Panc1 (cell line): ENCODE measurements around the gene KRTAP3-1. TPM values are rescaled to one million over a fixed set of nuclear protein-coding genes. Genes with fewer than 3 reads are reported as not detected.

Source experiments
- ATAC-seq: fragments of 200-7000 bp; cut with Tn5 transposase; 2 replicates; pipeline ENCODE4 v1.9.1; 2020; ENCODE audit warnings: mild to moderate bottlenecking, moderate library complexity
- BruUV-seq: library from RNA; stranded (reverse); fragments of 400-500 nt; replicated peaks from 2 replicates; lab custom pipeline; 2021; lab: Mats Ljungman, UMichigan
- CTCF ChIA-PET: fragments of 300-600 bp; sonication (Branson Sonifier 250); formaldehyde crosslinking; loops from one replicate; lab custom pipeline; 2022; ENCODE audit warnings: antibody characterized with exemption; lab: Charles Lee
- POLR2A ChIA-PET: fragments of 300-600 bp; sonication (Branson Sonifier 250); formaldehyde crosslinking; loops from one replicate; lab custom pipeline; 2022; ENCODE audit warnings: antibody characterized with exemption; lab: Charles Lee
- DNase-seq: peaks from one replicate; pipeline ENCODE4 v3.0.0-alpha.2; 2010; ENCODE audit warnings: low read depth, low spot score
- H3K27ac ChIP-seq: 2 replicates; pipeline ENCODE4 v1.5.1; 2011; ENCODE audit warnings: mild to moderate bottlenecking, low read length, inconsistent platforms
- H3K27me3 ChIP-seq: fragments of 200-500 bp; sonication (Bioruptor generic); 2 replicates; pipeline ENCODE4 v1.6.0; 2014; ENCODE audit warnings: low read length, inconsistent platforms; ENCODE audit not compliant: control insufficient read depth, insufficient read depth
- H3K36me3 ChIP-seq: fragments of 200-500 bp; sonication (Bioruptor generic); 2 replicates; pipeline ENCODE4 v1.5.1; 2014; ENCODE audit warnings: inconsistent platforms, mild to moderate bottlenecking, low read length, moderate library complexity; ENCODE audit not compliant: control insufficient read depth, insufficient read depth
- H3K4me1 ChIP-seq: 2 replicates; pipeline ENCODE4 v1.5.1; 2011; ENCODE audit warnings: inconsistent platforms, mild to moderate bottlenecking, low read length, moderate library complexity; ENCODE audit not compliant: control insufficient read depth, insufficient read depth
- H3K4me3 ChIP-seq, 2 experiments: 2 replicates each; pipeline ENCODE4 v1.5.1; 2011 to 2012; ENCODE audit warnings: low read depth in 2 of 2, low read length in 2 of 2, mild to moderate bottlenecking in 2 of 2, inconsistent platforms in 1 of 2, moderate library complexity in 1 of 2
- H3K9me3 ChIP-seq: fragments of 200-500 bp; sonication (Bioruptor generic); 2 replicates; pipeline ENCODE4 v1.5.1; 2014; ENCODE audit warnings: low read depth, mild to moderate bottlenecking, inconsistent platforms, low read length, moderate library complexity; ENCODE audit not compliant: control insufficient read depth, insufficient read depth
- POLR2AphosphoS5 ChIP-seq: IDR thresholded peaks from 2 replicates; pipeline ENCODE4 v1.6.1; 2012; ENCODE audit warnings: mild to moderate bottlenecking, low read depth, low read length, moderate library complexity
- SIN3A ChIP-seq: IDR thresholded peaks from 2 replicates; pipeline ENCODE4 v1.6.1; 2012; ENCODE audit warnings: low read depth, mild to moderate bottlenecking, low read length, moderate library complexity, borderline replicate concordance; ENCODE audit not compliant: insufficient read depth
- TCF7L2 ChIP-seq: IDR thresholded peaks from 2 replicates; pipeline ENCODE4 v1.6.1; 2011; ENCODE audit warnings: mild to moderate bottlenecking, low read depth, low read length, inconsistent platforms
- in situ Hi-C: cut with HindIII; loops from 2 replicates; pipeline ENCODE4 v1.10.0; 2016; ENCODE audit warnings: low sequenced_read_pairs, low pct_unique_long_range_greater_than_20kb
- intact Hi-C: fragments of 100-400 bp; cut with micrococcal nuclease; formaldehyde crosslinking; loops from one replicate; pipeline ENCODE4 v1.10.0; 2022; ENCODE audit not compliant: unreplicated experiment
- total RNA-seq: library from RNA; stranded (reverse); gene quantifications from one replicate; pipeline ENCODE4 v1.2.1, GENCODE V29; 2021; ENCODE audit not compliant: unreplicated experiment
- TF ChIP-seq, protein P1 (sequence below), 2 experiments: IDR thresholded peaks; 2 replicates each; pipeline ENCODE4 v1.6.1; 2011 to 2012; ENCODE audit warnings: low read depth in 2 of 2, control low read depth in 1 of 2, low read length in 1 of 2, mild to moderate bottlenecking in 1 of 2, moderate library complexity in 1 of 2; ENCODE audit not compliant: insufficient read depth in 1 of 2
- TF ChIP-seq, protein P2 (sequence below): fragments of 450-650 bp; IDR thresholded peaks from 2 replicates; pipeline ENCODE4 v1.5.1; 2017; ENCODE audit warnings: mild to moderate bottlenecking

The KRTAP3-1 gene
- total RNA-seq, 1 experiment from 2014 or later: not detected

DNA sequence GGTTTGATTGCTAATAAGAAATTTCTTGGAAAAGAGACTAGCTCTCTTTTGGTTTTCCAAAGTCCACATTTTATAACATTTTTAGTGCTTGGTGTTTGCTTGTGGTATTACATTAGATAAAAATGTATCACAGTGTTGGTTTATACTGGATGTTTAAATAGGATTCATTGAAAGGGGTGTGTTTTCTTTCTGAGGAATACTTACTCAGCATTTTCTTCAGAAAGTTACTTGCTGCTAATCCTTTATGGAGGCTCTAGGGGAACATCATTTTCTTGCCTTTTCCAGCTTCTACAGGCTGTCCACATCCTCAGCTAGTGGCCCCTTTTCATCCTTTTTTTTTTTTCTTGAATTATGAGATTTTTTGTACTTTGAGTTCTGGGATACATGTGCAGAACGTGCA is 41.3 kb downstream of the KRTAP3-1 start:
- Histone ChIP-seq H3K36me3 (no peaks in the 10 kb centered on the region), H3K9me3 (no peaks in the 10 kb centered on the region), H3K4me1 (no peaks in the 10 kb centered on the region), H3K27me3 (no peaks in the 10 kb centered on the region), H3K4me3 (no peak overlapping the region), H3K27ac (no peak overlapping the region)
- ChIA-PET CTCF (no interaction called here), POLR2A (interaction anchor here (0.6 kb wide), 1 partner anchor 261 kb away, joined by 3 read pairs; no protein-coding TSS in a partner anchor)
- DNase-seq (no peak), ATAC-seq (no peak)
- intact Hi-C loops (no loop called here), in situ Hi-C loops (no loop called here)
- BruUV-seq: no TSS peak
- no peak for TF ChIP-seq TCF7L2
- TF ChIP-seq, protein P1, sequence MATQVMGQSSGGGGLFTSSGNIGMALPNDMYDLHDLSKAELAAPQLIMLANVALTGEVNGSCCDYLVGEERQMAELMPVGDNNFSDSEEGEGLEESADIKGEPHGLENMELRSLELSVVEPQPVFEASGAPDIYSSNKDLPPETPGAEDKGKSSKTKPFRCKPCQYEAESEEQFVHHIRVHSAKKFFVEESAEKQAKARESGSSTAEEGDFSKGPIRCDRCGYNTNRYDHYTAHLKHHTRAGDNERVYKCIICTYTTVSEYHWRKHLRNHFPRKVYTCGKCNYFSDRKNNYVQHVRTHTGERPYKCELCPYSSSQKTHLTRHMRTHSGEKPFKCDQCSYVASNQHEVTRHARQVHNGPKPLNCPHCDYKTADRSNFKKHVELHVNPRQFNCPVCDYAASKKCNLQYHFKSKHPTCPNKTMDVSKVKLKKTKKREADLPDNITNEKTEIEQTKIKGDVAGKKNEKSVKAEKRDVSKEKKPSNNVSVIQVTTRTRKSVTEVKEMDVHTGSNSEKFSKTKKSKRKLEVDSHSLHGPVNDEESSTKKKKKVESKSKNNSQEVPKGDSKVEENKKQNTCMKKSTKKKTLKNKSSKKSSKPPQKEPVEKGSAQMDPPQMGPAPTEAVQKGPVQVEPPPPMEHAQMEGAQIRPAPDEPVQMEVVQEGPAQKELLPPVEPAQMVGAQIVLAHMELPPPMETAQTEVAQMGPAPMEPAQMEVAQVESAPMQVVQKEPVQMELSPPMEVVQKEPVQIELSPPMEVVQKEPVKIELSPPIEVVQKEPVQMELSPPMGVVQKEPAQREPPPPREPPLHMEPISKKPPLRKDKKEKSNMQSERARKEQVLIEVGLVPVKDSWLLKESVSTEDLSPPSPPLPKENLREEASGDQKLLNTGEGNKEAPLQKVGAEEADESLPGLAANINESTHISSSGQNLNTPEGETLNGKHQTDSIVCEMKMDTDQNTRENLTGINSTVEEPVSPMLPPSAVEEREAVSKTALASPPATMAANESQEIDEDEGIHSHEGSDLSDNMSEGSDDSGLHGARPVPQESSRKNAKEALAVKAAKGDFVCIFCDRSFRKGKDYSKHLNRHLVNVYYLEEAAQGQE (IDR thresholded peaks at IDR 0.05; ENCODE audit: insufficient read depth in 1 of 2, low read depth in 2 of 2, low read length in 1 of 2): no peak
- no peak for TF ChIP-seq SIN3A
- TF ChIP-seq POLR2AphosphoS5: no peak
- TF ChIP-seq, protein P2, sequence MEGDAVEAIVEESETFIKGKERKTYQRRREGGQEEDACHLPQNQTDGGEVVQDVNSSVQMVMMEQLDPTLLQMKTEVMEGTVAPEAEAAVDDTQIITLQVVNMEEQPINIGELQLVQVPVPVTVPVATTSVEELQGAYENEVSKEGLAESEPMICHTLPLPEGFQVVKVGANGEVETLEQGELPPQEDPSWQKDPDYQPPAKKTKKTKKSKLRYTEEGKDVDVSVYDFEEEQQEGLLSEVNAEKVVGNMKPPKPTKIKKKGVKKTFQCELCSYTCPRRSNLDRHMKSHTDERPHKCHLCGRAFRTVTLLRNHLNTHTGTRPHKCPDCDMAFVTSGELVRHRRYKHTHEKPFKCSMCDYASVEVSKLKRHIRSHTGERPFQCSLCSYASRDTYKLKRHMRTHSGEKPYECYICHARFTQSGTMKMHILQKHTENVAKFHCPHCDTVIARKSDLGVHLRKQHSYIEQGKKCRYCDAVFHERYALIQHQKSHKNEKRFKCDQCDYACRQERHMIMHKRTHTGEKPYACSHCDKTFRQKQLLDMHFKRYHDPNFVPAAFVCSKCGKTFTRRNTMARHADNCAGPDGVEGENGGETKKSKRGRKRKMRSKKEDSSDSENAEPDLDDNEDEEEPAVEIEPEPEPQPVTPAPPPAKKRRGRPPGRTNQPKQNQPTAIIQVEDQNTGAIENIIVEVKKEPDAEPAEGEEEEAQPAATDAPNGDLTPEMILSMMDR: no peak

DNA sequence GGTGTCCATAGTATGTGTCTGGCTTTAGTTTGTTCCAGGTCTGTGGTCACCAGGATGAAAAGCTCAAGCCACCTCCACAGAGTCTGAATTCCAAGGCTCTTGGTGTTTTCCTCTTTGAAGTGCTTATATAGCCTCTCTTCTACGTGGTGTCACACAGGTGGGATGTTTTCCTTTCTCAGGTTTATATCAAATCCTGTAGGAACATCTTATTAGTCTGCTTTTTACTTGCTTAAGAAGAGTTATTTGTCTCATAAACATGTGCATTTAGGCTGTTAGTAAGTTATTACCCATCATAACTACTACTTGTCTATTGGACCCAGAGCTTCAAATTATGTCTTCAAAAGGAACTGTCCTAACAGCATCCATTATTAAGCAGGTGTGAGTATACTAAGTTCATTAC is 42.1 kb downstream of the KRTAP3-1 start, which contains the start of gene KRT39:
Gene KRT39 (minus strand): TSS at position 101 of the 400 bp plus-strand sequence. CDS start 92 bp downstream, at position 9.
- in situ Hi-C loops (no loop called here), intact Hi-C loops (no loop called here)
- H3K4me3 ChIP-seq: no peak within 1 kb of the TSS
- no peaks in the 10 kb centered on the region for H3K9me3 ChIP-seq
- POLR2A ChIA-PET: interaction anchor here (0.6 kb wide), 1 partner anchor 261 kb away, joined by 3 read pairs; no protein-coding TSS in a partner anchor
- CTCF ChIA-PET: no interaction called here
- no peaks in the 10 kb centered on the region for H3K27me3 ChIP-seq
- TF ChIP-seq, protein P1 (IDR thresholded peaks at IDR 0.05; ENCODE audit: insufficient read depth in 1 of 2, low read depth in 2 of 2, low read length in 1 of 2): no peak
- TF ChIP-seq, protein P2: no peak
- no peak for TF ChIP-seq SIN3A
- TF ChIP-seq POLR2AphosphoS5: no peak
- TF ChIP-seq TCF7L2: no peak
- no peak within 1 kb of the TSS for H3K27ac ChIP-seq
- no peaks in the 10 kb centered on the region for H3K4me1 ChIP-seq
- ATAC-seq (no peak), DNase-seq (no peak)
- no TSS peak for BruUV-seq
- no peaks in the 10 kb centered on the region for H3K36me3 ChIP-seq
